ENCODE results near the gene SGCA. TPM values are rescaled to one million over a fixed set of nuclear protein-coding genes. Genes with fewer than 3 reads are reported as not detected.

Gene SGCA
- total and polyA plus RNA-seq, 2 of the 13 experiments (the other 11 are each of a cell fraction or from before 2014, with no cell fraction given), result not detected

DNA sequence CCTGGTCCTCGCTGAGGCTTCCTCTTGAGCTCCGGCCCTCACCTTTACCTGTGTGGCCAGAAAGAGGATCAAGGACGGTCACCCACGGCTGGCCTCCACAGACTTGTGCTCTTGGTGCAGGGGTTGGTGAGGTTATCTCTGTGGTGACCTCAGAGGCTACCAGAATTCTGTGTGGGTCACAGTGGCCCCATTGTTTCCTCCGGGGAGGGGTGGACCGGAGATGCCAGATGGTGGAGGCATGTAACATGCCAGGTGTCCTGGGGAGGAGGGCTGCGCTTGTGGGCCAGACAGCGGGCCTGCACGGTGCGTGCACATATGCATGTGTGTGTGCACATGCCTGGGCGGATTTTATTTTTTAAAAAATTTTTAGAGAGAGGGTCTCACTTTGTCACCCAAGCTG, 6.3 kb downstream of the SGCA start (continued):
- peak; percentile 45; the same call in 1 of the 2 replicates for TF ChIP-seq RXRA (CRISPR knock-in tag; IDR thresholded peaks at IDR 0.05)
- no peak for TF ChIP-seq SOX6 (IDR thresholded peaks at IDR 0.05)
- TF ChIP-seq SOX6 (CRISPR knock-in tag; IDR thresholded peaks at IDR 0.05), result peak; percentile 47
- TF ChIP-seq, protein P1, sequence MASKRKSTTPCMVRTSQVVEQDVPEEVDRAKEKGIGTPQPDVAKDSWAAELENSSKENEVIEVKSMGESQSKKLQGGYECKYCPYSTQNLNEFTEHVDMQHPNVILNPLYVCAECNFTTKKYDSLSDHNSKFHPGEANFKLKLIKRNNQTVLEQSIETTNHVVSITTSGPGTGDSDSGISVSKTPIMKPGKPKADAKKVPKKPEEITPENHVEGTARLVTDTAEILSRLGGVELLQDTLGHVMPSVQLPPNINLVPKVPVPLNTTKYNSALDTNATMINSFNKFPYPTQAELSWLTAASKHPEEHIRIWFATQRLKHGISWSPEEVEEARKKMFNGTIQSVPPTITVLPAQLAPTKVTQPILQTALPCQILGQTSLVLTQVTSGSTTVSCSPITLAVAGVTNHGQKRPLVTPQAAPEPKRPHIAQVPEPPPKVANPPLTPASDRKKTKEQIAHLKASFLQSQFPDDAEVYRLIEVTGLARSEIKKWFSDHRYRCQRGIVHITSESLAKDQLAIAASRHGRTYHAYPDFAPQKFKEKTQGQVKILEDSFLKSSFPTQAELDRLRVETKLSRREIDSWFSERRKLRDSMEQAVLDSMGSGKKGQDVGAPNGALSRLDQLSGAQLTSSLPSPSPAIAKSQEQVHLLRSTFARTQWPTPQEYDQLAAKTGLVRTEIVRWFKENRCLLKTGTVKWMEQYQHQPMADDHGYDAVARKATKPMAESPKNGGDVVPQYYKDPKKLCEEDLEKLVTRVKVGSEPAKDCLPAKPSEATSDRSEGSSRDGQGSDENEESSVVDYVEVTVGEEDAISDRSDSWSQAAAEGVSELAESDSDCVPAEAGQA (IDR thresholded peaks at IDR 0.05; ENCODE audit: low read depth), result no peak
- TF ChIP-seq, protein P1 (CRISPR knock-in tag; IDR thresholded peaks at IDR 0.05; ENCODE audit: borderline replicate concordance), result no peak
- TF ChIP-seq NR2F6 (IDR thresholded peaks at IDR 0.05), result peak; percentile 65
- TF ChIP-seq NR2F6 (CRISPR knock-in tag; IDR thresholded peaks at IDR 0.05), result peak; percentile 62
- no peak for TF ChIP-seq FOXA1 (IDR thresholded peaks at IDR 0.05)
- 0 out of 2 replicates have a peak, but pooled peaks have one; percentile 16 for TF ChIP-seq FOXA1 (CRISPR knock-in tag; IDR thresholded peaks at IDR 0.05)
- TF ChIP-seq, protein P2, sequence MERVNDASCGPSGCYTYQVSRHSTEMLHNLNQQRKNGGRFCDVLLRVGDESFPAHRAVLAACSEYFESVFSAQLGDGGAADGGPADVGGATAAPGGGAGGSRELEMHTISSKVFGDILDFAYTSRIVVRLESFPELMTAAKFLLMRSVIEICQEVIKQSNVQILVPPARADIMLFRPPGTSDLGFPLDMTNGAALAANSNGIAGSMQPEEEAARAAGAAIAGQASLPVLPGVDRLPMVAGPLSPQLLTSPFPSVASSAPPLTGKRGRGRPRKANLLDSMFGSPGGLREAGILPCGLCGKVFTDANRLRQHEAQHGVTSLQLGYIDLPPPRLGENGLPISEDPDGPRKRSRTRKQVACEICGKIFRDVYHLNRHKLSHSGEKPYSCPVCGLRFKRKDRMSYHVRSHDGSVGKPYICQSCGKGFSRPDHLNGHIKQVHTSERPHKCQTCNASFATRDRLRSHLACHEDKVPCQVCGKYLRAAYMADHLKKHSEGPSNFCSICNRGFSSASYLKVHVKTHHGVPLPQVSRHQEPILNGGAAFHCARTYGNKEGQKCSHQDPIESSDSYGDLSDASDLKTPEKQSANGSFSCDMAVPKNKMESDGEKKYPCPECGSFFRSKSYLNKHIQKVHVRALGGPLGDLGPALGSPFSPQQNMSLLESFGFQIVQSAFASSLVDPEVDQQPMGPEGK (CRISPR knock-in tag; IDR thresholded peaks at IDR 0.05), result peak; percentile 53
- TF ChIP-seq SYNCRIP (IDR thresholded peaks at IDR 0.05; ENCODE audit: insufficient read depth, low read depth, low read length), result no peak
- peak; percentile 56 for TF ChIP-seq ZEB1 (IDR thresholded peaks at IDR 0.05; ENCODE audit: insufficient replicate concordance, low read depth)
- no peak for TF ChIP-seq SOX13 (IDR thresholded peaks at IDR 0.05)
- TF ChIP-seq SOX13 (CRISPR knock-in tag; conservative IDR thresholded peaks at IDR 0.05 in 1 of 2, IDR thresholded peaks at IDR 0.05 in 1 of 2), result peak in 1 of 2 experiments; percentile 54; a peak in 1 of 4 replicates
